MM.1S (cell line): ENCODE results near the gene SLC45A3.

Experiments
- DNase-seq: peaks from one replicate; pipeline ENCODE4 v3.0.0-alpha.2; 2015
- H2AFZ ChIP-seq: fragments of 300-600 bp; sonication (generic); 2 replicates; pipeline ENCODE4 v1.6.0; 2016; ENCODE audit warnings: antibody characterized with exemption, low read length
- H3F3A ChIP-seq: fragments of 300-600 bp; sonication (generic); 2 replicates; pipeline ENCODE4 v1.6.1; 2016; ENCODE audit warnings: mild to moderate bottlenecking, antibody characterized with exemption, low read length, moderate library complexity, mixed read lengths; ENCODE audit not compliant: insufficient read depth
- H3K27ac ChIP-seq: fragments of 300-600 bp; sonication (generic); 2 replicates; pipeline ENCODE4 v1.5.1; 2016; ENCODE audit warnings: mild to moderate bottlenecking, low read length
- H3K27me3 ChIP-seq: fragments of 300-600 bp; sonication (generic); replicated peaks from 2 replicates; pipeline ENCODE4 v1.6.0; 2016; ENCODE audit warnings: low read length; ENCODE audit not compliant: insufficient read depth
- H3K36me3 ChIP-seq: fragments of 300-600 bp; sonication (generic); replicated peaks from 2 replicates; pipeline ENCODE4 v1.6.1; 2016; ENCODE audit warnings: mild to moderate bottlenecking, low read length, mixed read lengths; ENCODE audit not compliant: insufficient read depth
- H3K4me1 ChIP-seq: fragments of 300-600 bp; sonication (generic); 2 replicates; pipeline ENCODE4 v1.6.1; 2016; ENCODE audit warnings: low read length, mixed read lengths
- H3K4me2 ChIP-seq: fragments of 300-600 bp; sonication (generic); 2 replicates; pipeline ENCODE4 v1.6.0; 2016; ENCODE audit warnings: low read depth, low read length
- H3K4me3 ChIP-seq: fragments of 300-600 bp; sonication (generic); 2 replicates; pipeline ENCODE4 v1.5.1; 2016; ENCODE audit warnings: low read length, mixed read lengths
- H3K79me2 ChIP-seq: fragments of 300-600 bp; sonication (generic); 2 replicates; pipeline ENCODE4 v1.6.1; 2016; ENCODE audit warnings: mixed run types, low read length, mixed read lengths
- H3K9ac ChIP-seq: fragments of 300-600 bp; sonication (generic); 2 replicates; pipeline ENCODE4 v1.6.1; 2016; ENCODE audit warnings: low read length, mixed read lengths
- H3K9me2 ChIP-seq: fragments of 300-600 bp; sonication (generic); replicated peaks from 2 replicates; pipeline ENCODE4 v1.6.1; 2016; ENCODE audit warnings: mild to moderate bottlenecking, low read length, mixed read lengths; ENCODE audit not compliant: insufficient read depth
- H3K9me3 ChIP-seq: fragments of 300-600 bp; sonication (generic); replicated peaks from 2 replicates; pipeline ENCODE4 v1.6.1; 2016; ENCODE audit warnings: mild to moderate bottlenecking, low read length, mixed read lengths; ENCODE audit not compliant: insufficient read depth
- H4K20me1 ChIP-seq: fragments of 300-600 bp; sonication (generic); 2 replicates; pipeline ENCODE4 v1.6.1; 2016; ENCODE audit warnings: mild to moderate bottlenecking, low read length, moderate library complexity, mixed read lengths; ENCODE audit not compliant: insufficient read depth
- CTCF ChIP-seq: fragments of 300-600 bp; sonication (generic); IDR thresholded peaks from 2 replicates; pipeline ENCODE4 v1.5.1; 2016; ENCODE audit warnings: antibody characterized with exemption, low read length, mixed read lengths
- EZH2 ChIP-seq: fragments of 300-600 bp; sonication (generic); optimal IDR thresholded peaks from 2 replicates; pipeline ENCODE3; 2017; ENCODE audit warnings: low read depth, mild to moderate bottlenecking, antibody characterized with exemption, low read length, mixed read lengths
- EZH2phosphoT487 ChIP-seq: fragments of 300-600 bp; sonication (generic); IDR thresholded peaks from 2 replicates; pipeline ENCODE4 v1.6.1; 2018; ENCODE audit warnings: antibody characterized with exemption, low read length

The SLC45A3 gene

DNA sequence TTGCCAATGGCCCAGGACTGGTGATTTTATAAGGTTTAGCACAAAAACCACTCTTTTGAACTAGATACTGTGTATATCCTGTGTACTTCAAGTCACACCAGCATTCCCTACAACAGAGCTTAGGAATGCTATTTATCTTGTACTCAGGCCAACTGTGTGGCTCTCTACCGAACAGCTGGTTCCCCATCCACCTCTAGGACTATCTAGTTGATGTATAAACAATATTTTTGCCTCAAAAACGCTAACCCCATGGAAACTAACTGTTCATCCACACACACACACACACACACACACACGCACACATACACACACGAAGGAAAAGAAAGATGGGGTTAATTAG lies 28.7 kb upstream of the SLC45A3 start:
- Histone ChIP-seq H3K4me2 (no peak overlapping the region), H3K79me2 (no peaks in the 10 kb centered on the region), H3K9me3 (no peaks in the 10 kb centered on the region), H2AFZ (no peak overlapping the region), H3K27me3 (no peaks in the 10 kb centered on the region), H3K9me2 (no peaks in the 10 kb centered on the region), H4K20me1 (no peaks in the 10 kb centered on the region), H3F3A (peaks cover 13% of the 10 kb centered on the region; the same call in 1 of the 2 replicates), H3K4me3 (no peak overlapping the region), H3K36me3 (no peaks in the 10 kb centered on the region), H3K27ac (no peak overlapping the region), H3K4me1 (no peaks in the 10 kb centered on the region), H3K9ac (no peak overlapping the region)
- no peak for DNase-seq
- TF ChIP-seq CTCF, result no peak
- TF ChIP-seq EZH2, result no peak
- TF ChIP-seq EZH2phosphoT487, result no peak

DNA sequence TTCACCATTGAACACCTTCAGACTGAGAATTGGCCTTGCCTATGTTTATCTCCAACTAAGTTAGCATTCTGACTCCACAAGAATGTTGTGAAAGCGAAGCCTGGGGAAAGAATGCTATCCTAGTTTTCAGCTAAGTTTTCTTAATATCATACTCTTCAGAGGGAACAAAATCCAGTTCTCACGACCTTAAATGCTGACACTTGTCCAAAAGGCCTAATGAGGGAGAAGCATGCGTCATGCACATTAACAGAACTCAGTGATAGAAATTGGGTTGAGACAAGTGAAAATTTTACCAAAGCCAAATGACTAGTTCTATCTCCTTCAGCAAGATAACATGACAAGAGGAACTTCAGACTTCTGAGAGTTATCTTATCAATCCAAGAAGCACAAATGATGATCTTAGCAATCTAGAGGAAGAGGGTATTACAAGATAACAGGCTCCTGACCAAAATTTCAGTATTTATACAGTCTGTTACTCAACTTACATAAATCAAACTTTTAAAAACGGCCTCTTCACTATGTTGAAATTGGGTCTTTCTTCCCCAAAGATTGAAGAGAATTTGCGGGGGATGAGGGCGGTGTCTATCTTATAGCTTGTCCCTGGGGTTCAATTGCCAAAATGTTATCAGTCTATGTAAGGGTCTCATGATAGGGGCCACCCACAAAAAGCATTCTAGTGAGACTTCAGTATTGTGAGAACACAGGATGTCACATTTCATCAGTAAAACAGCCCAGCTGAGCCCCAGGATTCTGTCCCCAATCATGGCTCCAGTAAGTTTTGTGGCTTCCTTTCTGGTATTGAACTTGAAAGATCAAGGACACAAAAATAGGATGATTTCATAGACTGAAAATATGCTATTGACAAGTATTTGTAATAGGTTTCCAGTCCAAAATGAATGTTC lies 26.5 kb upstream of the SLC45A3 start:
- no peak overlapping the region for H3K27ac ChIP-seq
- no peaks in the 10 kb centered on the region for H3K9me2 ChIP-seq
- H2AFZ ChIP-seq, result no peak overlapping the region
- no peaks in the 10 kb centered on the region for H4K20me1 ChIP-seq
- H3K4me2 ChIP-seq, result no peak overlapping the region
- no peaks in the 10 kb centered on the region for H3K4me1 ChIP-seq
- H3K36me3 ChIP-seq, result no peaks in the 10 kb centered on the region
- no peak overlapping the region for H3K9ac ChIP-seq
- H3K79me2 ChIP-seq, result no peaks in the 10 kb centered on the region
- peaks cover 6% of the 10 kb centered on the region; the same call in 1 of the 2 replicates for H3F3A ChIP-seq
- H3K9me3 ChIP-seq, result no peaks in the 10 kb centered on the region
- no peaks in the 10 kb centered on the region for H3K27me3 ChIP-seq
- no peak for TF ChIP-seq EZH2phosphoT487
- TF ChIP-seq CTCF, result no peak
- no peak for TF ChIP-seq EZH2
- no peak for DNase-seq
- H3K4me3 ChIP-seq, result no peak overlapping the region

GRCh38 chr1:205704903-205705302 lies 24.6 kb upstream of the SLC45A3 start:
- Histone ChIP-seq H3K9ac (no peak overlapping the region), H3K4me2 (no peak overlapping the region)

More at GRCh38 chr1:205704903-205705302, 24.6 kb upstream of the SLC45A3 start:
- H3K4me3 ChIP-seq, result no peak overlapping the region
- no peaks in the 10 kb centered on the region for H3K9me2 ChIP-seq
- no peak overlapping the region for H2AFZ ChIP-seq
- H3K27me3 ChIP-seq, result no peaks in the 10 kb centered on the region
- no peak for TF ChIP-seq EZH2
- no peak for TF ChIP-seq EZH2phosphoT487
- no peak for TF ChIP-seq CTCF
- no peak for DNase-seq
- H3K79me2 ChIP-seq, result no peaks in the 10 kb centered on the region
- H3K4me1 ChIP-seq, result no peaks in the 10 kb centered on the region
- H3F3A ChIP-seq, result no peaks in the 10 kb centered on the region
- H3K9me3 ChIP-seq, result no peaks in the 10 kb centered on the region
- no peaks in the 10 kb centered on the region for H3K36me3 ChIP-seq
- H3K27ac ChIP-seq, result no peak overlapping the region
- H4K20me1 ChIP-seq, result no peaks in the 10 kb centered on the region
